IMR-90 (cell line): ENCODE results near the gene PLEKHO2. TPM values are rescaled to one million over a fixed set of nuclear protein-coding genes. Genes with fewer than 3 reads are reported as not detected.

Experiments used
- ATAC-seq: fragments of 200-7000 bp; cut with Tn5 transposase; 2 replicates; pipeline ENCODE4 v1.9.1; 2020; ENCODE audit warnings: low read depth, mild to moderate bottlenecking, moderate library complexity
- BruUV-seq: library from RNA; stranded (reverse); fragments of 400-500 nt; replicated peaks from 2 replicates; lab custom pipeline; 2021; lab: Mats Ljungman, UMichigan
- CTCF ChIA-PET: fragments of 300-600 bp; formaldehyde crosslinking; extraction: SDS; loops from one replicate; lab custom pipeline; 2021; ENCODE audit warnings: antibody characterized with exemption; lab: Yijun Ruan, JAX
- POLR2A ChIA-PET: fragments of 300-600 bp; sonication (Branson Sonifier 250); formaldehyde crosslinking; loops from one replicate; lab custom pipeline; 2022; ENCODE audit warnings: antibody characterized with exemption; ENCODE audit not compliant: unreplicated experiment; lab: Charles Lee
- DNase-seq: peaks from one replicate; pipeline ENCODE4 v3.0.0; 2013
- H2AFZ ChIP-seq: replicated peaks from 2 replicates; pipeline ENCODE3; 2013; ENCODE audit warnings: low read length, mild to moderate bottlenecking; ENCODE audit not compliant: poor library complexity
- H2AK5ac ChIP-seq: 2 replicates; pipeline ENCODE4 v1.6.1; 2013; ENCODE audit warnings: low read depth, low read length, inconsistent platforms
- H2AK9ac ChIP-seq: replicated peaks from 2 replicates; pipeline ENCODE3; 2013; ENCODE audit warnings: mild to moderate bottlenecking, low read depth, low read length, moderate library complexity; ENCODE audit not compliant: poor library complexity
- H2BK120ac ChIP-seq: 2 replicates; pipeline ENCODE4 v1.6.1; 2013; ENCODE audit warnings: low read depth, low read length, inconsistent platforms
- H2BK15ac ChIP-seq: 3 replicates; pipeline ENCODE4 v1.6.1; 2013; ENCODE audit warnings: low read depth, low read length, inconsistent platforms
- H2BK20ac ChIP-seq: 2 replicates; pipeline ENCODE4 v1.6.1; 2013; ENCODE audit warnings: low read depth, mild to moderate bottlenecking, inconsistent platforms, low read length, moderate library complexity
- H2BK5ac ChIP-seq: 2 replicates; pipeline ENCODE4 v1.6.1; 2013; ENCODE audit warnings: mild to moderate bottlenecking, low read depth, low read length, inconsistent platforms; ENCODE audit not compliant: poor library complexity, severe bottlenecking
- H3K14ac ChIP-seq: replicated peaks from 2 replicates; pipeline ENCODE4 v1.6.1; 2013; ENCODE audit warnings: low read depth, low read length, inconsistent platforms
- H3K18ac ChIP-seq: 2 replicates; pipeline ENCODE4 v1.6.1; 2013; ENCODE audit warnings: low read depth, low read length, control low read depth
- H3K23ac ChIP-seq: 2 replicates; pipeline ENCODE4 v1.6.1; 2013; ENCODE audit warnings: low read depth, low read length, inconsistent platforms
- H3K27ac ChIP-seq: 2 replicates; pipeline ENCODE4 v1.5.1; 2013; ENCODE audit warnings: mild to moderate bottlenecking, control low read depth, low read length; ENCODE audit not compliant: insufficient read depth
- H3K27me3 ChIP-seq: 2 replicates; pipeline ENCODE4 v1.6.1; 2013; ENCODE audit warnings: low read length; ENCODE audit not compliant: control insufficient read depth, insufficient read depth
- H3K36me3 ChIP-seq: 2 replicates; pipeline ENCODE4 v1.6.1; 2013; ENCODE audit warnings: low read length, mixed read lengths; ENCODE audit not compliant: control insufficient read depth, insufficient read depth
- H3K4ac ChIP-seq: 2 replicates; pipeline ENCODE4 v1.6.1; 2013; ENCODE audit warnings: low read depth, low read length, inconsistent platforms
- H3K4me1 ChIP-seq: 2 replicates; pipeline ENCODE4 v1.6.1; 2013; ENCODE audit warnings: low read length, mixed read lengths; ENCODE audit not compliant: control insufficient read depth, insufficient read depth
- H3K4me2 ChIP-seq: 2 replicates; pipeline ENCODE4 v1.6.1; 2013; ENCODE audit warnings: low read depth, mild to moderate bottlenecking, control low read depth, low read length, moderate library complexity
- H3K4me3 ChIP-seq: 2 replicates; pipeline ENCODE4 v1.5.1; 2013; ENCODE audit warnings: low read depth, mild to moderate bottlenecking, control low read depth, low read length, moderate library complexity; ENCODE audit not compliant: insufficient read depth
- H3K56ac ChIP-seq: 2 replicates; pipeline ENCODE4 v1.6.1; 2013; ENCODE audit warnings: low read length, inconsistent platforms; ENCODE audit not compliant: insufficient read depth; ENCODE audit errors: extremely low read depth
- H3K79me1 ChIP-seq, 2 experiments: 2 replicates each; pipeline ENCODE4 v1.6.1; 2013; ENCODE audit warnings: low read length in 2 of 2, inconsistent platforms in 1 of 2, low read depth in 1 of 2
- H3K9ac ChIP-seq: 2 replicates; pipeline ENCODE4 v1.6.1; 2013; ENCODE audit warnings: low read depth, low read length, control low read depth
- H3K9me1 ChIP-seq: 2 replicates; pipeline ENCODE4 v1.6.1; 2013; ENCODE audit warnings: low read length, inconsistent platforms; ENCODE audit not compliant: insufficient read depth
- H3K9me3 ChIP-seq: 2 replicates; pipeline ENCODE4 v1.6.1; 2013; ENCODE audit warnings: low read length; ENCODE audit not compliant: control insufficient read depth, insufficient read depth
- H4K20me1 ChIP-seq: 2 replicates; pipeline ENCODE4 v1.6.1; 2013; ENCODE audit warnings: low read length, inconsistent platforms; ENCODE audit not compliant: insufficient read depth
- H4K5ac ChIP-seq: 2 replicates; pipeline ENCODE4 v1.6.1; 2013; ENCODE audit warnings: mild to moderate bottlenecking, low read depth, low read length, control low read depth
- H4K8ac ChIP-seq, 2 experiments: 2 replicates each; pipeline ENCODE4 v1.6.1; 2013; ENCODE audit warnings: low read depth in 2 of 2, low read length in 2 of 2, control low read depth in 1 of 2, inconsistent platforms in 1 of 2
- H4K91ac ChIP-seq: 2 replicates; pipeline ENCODE4 v1.6.1; 2013; ENCODE audit warnings: low read depth, low read length, inconsistent platforms; ENCODE audit not compliant: insufficient read depth
- CEBPB ChIP-seq: IDR thresholded peaks from 2 replicates; pipeline ENCODE4 v1.6.1; 2012; ENCODE audit warnings: low read depth, low read length, improper control_type of control experiment
- CHD1 ChIP-seq: IDR thresholded peaks from 2 replicates; pipeline ENCODE4 v1.6.1; 2012; ENCODE audit warnings: low read depth, low read length, improper control_type of control experiment
- MAFK ChIP-seq: IDR thresholded peaks from 2 replicates; pipeline ENCODE4 v1.6.1; 2012; ENCODE audit warnings: low read depth, low read length, improper control_type of control experiment
- MAZ ChIP-seq: IDR thresholded peaks from 2 replicates; pipeline ENCODE4 v1.6.1; 2012; ENCODE audit warnings: low read depth, mild to moderate bottlenecking, low read length, improper control_type of control experiment, moderate library complexity, borderline replicate concordance
- MXI1 ChIP-seq: IDR thresholded peaks from 2 replicates; pipeline ENCODE4 v1.6.1; 2012; ENCODE audit warnings: low read depth, mild to moderate bottlenecking, low read length, moderate library complexity, borderline replicate concordance
- POLR2A ChIP-seq: IDR thresholded peaks from 2 replicates; pipeline ENCODE4 v1.6.1; 2012; ENCODE audit warnings: mild to moderate bottlenecking, low read depth, low read length
- RAD21 ChIP-seq: IDR thresholded peaks from 2 replicates; pipeline ENCODE4 v1.6.1; 2012; ENCODE audit warnings: low read length, improper control_type of control experiment
- RCOR1 ChIP-seq: IDR thresholded peaks from 2 replicates; pipeline ENCODE4 v1.6.1; 2012; ENCODE audit warnings: mild to moderate bottlenecking, low read length, improper control_type of control experiment; ENCODE audit not compliant: insufficient replicate concordance
- RFX5 ChIP-seq: IDR thresholded peaks from 2 replicates; pipeline ENCODE4 v1.8.0; 2012; ENCODE audit warnings: low read depth, mild to moderate bottlenecking, low read length, moderate library complexity
- SMC3 ChIP-seq: fragments of 150-350 bp; IDR thresholded peaks from 2 replicates; pipeline ENCODE4 v1.6.1; 2016; ENCODE audit warnings: low read depth, mild to moderate bottlenecking, antibody characterized with exemption, low read length, moderate library complexity
- WGBS, 2 experiments: methylation state at CpG; one replicate each; pipeline versions ENCODE4 v1.1.5 to v1.1.7; 2013; ENCODE audit warnings: missing lambda C conversion rate in 2 of 2; ENCODE audit not compliant: insufficient read length in 1 of 2; ENCODE audit errors: extremely low coverage in 2 of 2; 5-methylcytosine and 5-hydroxymethylcytosine counted together
- dilution Hi-C: fragments of 300-500 bp; cut with HindIII; formaldehyde crosslinking; loops from one replicate; pipeline ENCODE4 v1.14.3; 2018; ENCODE audit warnings: low sequenced_read_pairs; ENCODE audit not compliant: unreplicated experiment
- in situ Hi-C: fragments of 300-500 bp; cut with MboI; formaldehyde crosslinking; loops from 3 replicates; pipeline ENCODE4 v1.14.3; 2019; ENCODE audit warnings: low sequenced_read_pairs, inconsistent platforms, mixed read lengths
- intact Hi-C: fragments of 100-400 bp; cut with micrococcal nuclease; formaldehyde crosslinking; loops from 2 replicates; pipeline ENCODE4 v1.10.0; 2022
- polyA plus RNA-seq, 3 experiments: library from polyadenylated mRNA; depleted of rRNA; stranded (reverse); fragments of >200 nt; gene quantifications; 2 replicates each; pipeline ENCODE4 v1.2.3, GENCODE V29; 2012; ENCODE audit warnings: low replicate concordance in 1 of 3
- total RNA-seq: library from RNA; depleted of rRNA; stranded (reverse); fragments of >200 nt; gene quantifications from 2 replicates; pipeline ENCODE4 v1.2.3, GENCODE V29; 2012
- TF ChIP-seq, protein P1 (sequence below): fragments of 150-350 bp; IDR thresholded peaks from 2 replicates; pipeline ENCODE4 v1.6.1; 2017; ENCODE audit warnings: mild to moderate bottlenecking, antibody characterized with exemption, low read length, low read depth

PLEKHO2 gene
- total and polyA plus RNA-seq, 2 of the 4 experiments (the other 2 are of a cell fraction), result 19.0 to 22.5 TPM

DNA sequence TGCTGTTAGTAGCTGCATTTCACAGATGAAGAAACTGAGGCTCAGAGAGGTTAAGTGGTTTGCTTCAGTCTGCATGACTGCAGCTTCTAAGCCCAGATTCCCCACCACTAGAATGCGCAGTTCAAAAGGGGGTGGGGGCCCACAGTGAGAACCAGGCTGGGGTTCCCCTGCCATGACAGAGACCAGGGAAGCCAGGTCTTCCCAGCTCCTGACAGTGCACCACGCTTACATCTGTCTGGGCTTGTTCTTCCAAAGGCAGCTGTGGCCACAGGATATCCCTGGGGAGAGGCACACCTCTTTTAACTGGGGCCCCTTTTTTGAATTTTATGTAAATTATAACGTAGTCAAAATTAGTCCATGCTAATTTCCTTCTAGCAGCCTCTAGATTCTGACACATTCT lies 5.3 kb downstream of the PLEKHO2 start:
- Histone ChIP-seq H2BK5ac (peak overlapping the region; percentile 49), H2AFZ (no peak overlapping the region), H2AK9ac (peak overlapping the region; percentile 66), H3K14ac (no peak overlapping the region; the same call in 1 of the 2 replicates), H3K56ac (no peak overlapping the region), H3K79me1 (peaks cover 15 to 84% of the 10 kb centered on the region in 2 experiments), H3K27me3 (no peaks in the 10 kb centered on the region), H3K9me1 (peaks cover 43% of the 10 kb centered on the region), H2BK15ac (no peak overlapping the region), H2AK5ac (no peak overlapping the region), H4K5ac (no peak overlapping the region), H3K4me2 (no peak overlapping the region), H3K36me3 (peaks cover 34% of the 10 kb centered on the region), H3K18ac (no peak overlapping the region), H3K4ac (no peak overlapping the region), H2BK20ac (no peak overlapping the region), H3K9ac (no peak overlapping the region), H4K20me1 (peaks cover 75% of the 10 kb centered on the region), H3K23ac (0 out of 2 replicates have a peak overlapping the region, but pooled peaks have one; percentile 59), H4K8ac (no peak overlapping the region), H3K9me3 (no peaks in the 10 kb centered on the region), H3K4me1 (peaks cover 39% of the 10 kb centered on the region), H3K4me3 (no peak overlapping the region), H3K27ac (peak overlapping the region; percentile 20; the same call in 1 of the 2 replicates), H4K91ac (no peak overlapping the region), H2BK120ac (no peak overlapping the region)
- intact Hi-C loops, result no loop called here
- in situ Hi-C loops, result no loop called here
- ATAC-seq (no peak), DNase-seq (no peak)
- WGBS, 2 experiments, result no CpG with 5 or more reads among the region's 3 CpGs
- no peak for TF ChIP-seq RAD21
- no peak for TF ChIP-seq SMC3
- no peak for TF ChIP-seq MXI1
- no peak for TF ChIP-seq MAFK
- TF ChIP-seq RFX5, result no peak
- TF ChIP-seq, protein P1, sequence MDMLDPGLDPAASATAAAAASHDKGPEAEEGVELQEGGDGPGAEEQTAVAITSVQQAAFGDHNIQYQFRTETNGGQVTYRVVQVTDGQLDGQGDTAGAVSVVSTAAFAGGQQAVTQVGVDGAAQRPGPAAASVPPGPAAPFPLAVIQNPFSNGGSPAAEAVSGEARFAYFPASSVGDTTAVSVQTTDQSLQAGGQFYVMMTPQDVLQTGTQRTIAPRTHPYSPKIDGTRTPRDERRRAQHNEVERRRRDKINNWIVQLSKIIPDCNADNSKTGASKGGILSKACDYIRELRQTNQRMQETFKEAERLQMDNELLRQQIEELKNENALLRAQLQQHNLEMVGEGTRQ, result no peak
- TF ChIP-seq POLR2A, result no peak
- no peak for TF ChIP-seq CHD1
- no peak for TF ChIP-seq RCOR1
- TF ChIP-seq MAZ, result no peak
- no peak for TF ChIP-seq CEBPB
- ChIA-PET CTCF (no interaction called here), POLR2A (no interaction called here)
- dilution Hi-C loops, result no loop called here
- BruUV-seq, result no TSS peak
